Left renal pelvis (tissue), 4 donors: ENCODE data around the gene ZDHHC1. TPM values are rescaled to one million over a fixed set of nuclear protein-coding genes. Genes with fewer than 3 reads are reported as not detected.
"Not testable (repeated sequence)": the region's sequence is repeated elsewhere in the genome, so short reads cannot be mapped to it uniquely, and the experiment has no call there.

Experiments used
- DNase-seq, 4 donors: peaks; one replicate each; pipeline ENCODE4 v3.0.0-alpha.2; 2013; ENCODE audit warnings: low read depth in 4 of 4, low spot score in 3 of 4
- polyA plus RNA-seq, 4 donors: library from polyadenylated mRNA; unstranded; fragments of 120-200 nt; gene quantifications; one replicate each; pipeline ENCODE4 v1.2.1, GENCODE V29; 2013; ENCODE audit not compliant: insufficient read length in 4 of 4

ZDHHC1 gene
- polyA plus RNA-seq, 4 donors: 10.4 to 18.0 (median 11.9) TPM

GRCh38 chr16:67378642-67379041 lies 37.6 kb downstream of the ZDHHC1 start:
- DNase-seq: no peak

GRCh38 chr16:67376012-67376411 lies 40.3 kb downstream of the ZDHHC1 start:
- DNase-seq: not testable (repeated sequence)

- no peak for DNase-seq
These were observed 43.6 kb downstream of the ZDHHC1 start for GRCh38 chr16:67372664-67373063.

GRCh38 chr16:67370661-67371060 lies 45.6 kb downstream of the ZDHHC1 start:
- DNase-seq: no peak

GRCh38 chr16:67364600-67365235 lies 51.6 kb downstream of the ZDHHC1 start:
- no peak for DNase-seq

GRCh38 chr16:67361038-67361437 lies 55.2 kb downstream of the ZDHHC1 start:
- no peak for DNase-seq

- DNase-seq: not testable (repeated sequence)
These were observed 56.6 kb downstream of the ZDHHC1 start for GRCh38 chr16:67359540-67360269.

GRCh38 chr16:67357561-67357960 lies 58.7 kb downstream of the ZDHHC1 start:
- DNase-seq: no peak

GRCh38 chr16:67356396-67356795 lies 59.9 kb downstream of the ZDHHC1 start:
- peak; percentile 51 to 74 (median 61) for DNase-seq

GRCh38 chr16:67352463-67352862 lies 63.8 kb downstream of the ZDHHC1 start:
- not testable (repeated sequence) for DNase-seq

- no peak for DNase-seq
These were observed 66.0 kb downstream of the ZDHHC1 start for GRCh38 chr16:67350324-67350723.

GRCh38 chr16:67349172-67349571 lies 67.1 kb downstream of the ZDHHC1 start:
- no peak for DNase-seq

- DNase-seq: no peak
These were observed 69.9 kb downstream of the ZDHHC1 start for GRCh38 chr16:67346341-67346740.

GRCh38 chr16:67345401-67345800 lies 70.9 kb downstream of the ZDHHC1 start:
- no peak for DNase-seq

Other genes with a start within 250 kb of the ZDHHC1 start
- 1 to 10 TPM; 2.4 to 7.6 (median 4.9) TPM for gene NOL3, start 245.9 kb downstream of the ZDHHC1 start, polyA plus RNA-seq
- gene MATCAP1, start 232.5 kb downstream of the ZDHHC1 start, polyA plus RNA-seq: 10 to 100 TPM; 29.3 to 61.4 (median 42.3) TPM
- 1 to 10 TPM; 2.3 to 7.7 (median 4.3) TPM for gene EXOC3L1, start 226.3 kb downstream of the ZDHHC1 start, polyA plus RNA-seq
- 10 to 100 TPM; 50.0 to 71.4 (median 50.9) TPM for gene E2F4, start 224.3 kb downstream of the ZDHHC1 start, polyA plus RNA-seq
- gene ELMO3, start 217.3 kb downstream of the ZDHHC1 start, polyA plus RNA-seq: 1 to 10 TPM in 3 of 4 donors, under 1 TPM in 1; 0.86 to 8.5 (median 5.5) TPM
- 10 to 100 TPM; 30.6 to 46.4 (median 37.3) TPM for gene TMEM208, start 189.3 kb downstream of the ZDHHC1 start, polyA plus RNA-seq
- gene FHOD1, start 169.0 kb downstream of the ZDHHC1 start, polyA plus RNA-seq: 10 to 100 TPM; 37.6 to 51.7 (median 40.2) TPM
- gene SLC9A5, start 167.5 kb downstream of the ZDHHC1 start, polyA plus RNA-seq: 1 to 10 TPM; 2.6 to 5.9 (median 4.5) TPM
- 10 to 100 TPM in 3 of 4 donors, 1 to 10 TPM in 1; 9.5 to 28.0 (median 14.5) TPM for gene PLEKHG4, start 136.9 kb downstream of the ZDHHC1 start, polyA plus RNA-seq
- gene KCTD19, start 89.7 kb downstream of the ZDHHC1 start, polyA plus RNA-seq: 1 to 10 TPM in 2 of 4 donors, under 1 TPM in 2; 0.50 to 2.3 (median 1.2) TPM
- 1 to 10 TPM; 1.5 to 7.7 (median 4.6) TPM for gene LRRC36, start 89.7 kb downstream of the ZDHHC1 start, polyA plus RNA-seq
- 10 to 100 TPM; 44.8 to 63.4 (median 53.2) TPM for gene TPPP3, start 23.0 kb downstream of the ZDHHC1 start, polyA plus RNA-seq
- 10 to 100 TPM; 16.5 to 74.4 (median 45.6) TPM for gene HSD11B2, start 14.6 kb upstream of the ZDHHC1 start, polyA plus RNA-seq
- 10 to 100 TPM; 66.2 to 96.0 (median 84.0) TPM for gene ATP6V0D1, start 64.7 kb upstream of the ZDHHC1 start, polyA plus RNA-seq
- gene AGRP, start 67.1 kb upstream of the ZDHHC1 start, polyA plus RNA-seq: under 1 TPM in 1 of 4 donors, not detected in 3; 0.34 TPM
- 100 to 1,000 TPM in 3 of 4 donors, 10 to 100 TPM in 1; 40.9 to 136 (median 116) TPM for gene RIPOR1, start 112.4 kb upstream of the ZDHHC1 start, polyA plus RNA-seq
- 10 to 100 TPM; 68.3 to 87.1 (median 81.8) TPM for gene CTCF, start 146.0 kb upstream of the ZDHHC1 start, polyA plus RNA-seq
- 1 to 10 TPM in 1 of 4 donors, under 1 TPM in 3; 0.78 to 1.4 (median 0.84) TPM for gene CARMIL2, start 228.7 kb upstream of the ZDHHC1 start, polyA plus RNA-seq
- gene ACD, start 243.8 kb upstream of the ZDHHC1 start, polyA plus RNA-seq: 10 to 100 TPM; 19.4 to 30.0 (median 21.8) TPM
- 1 to 10 TPM; 2.8 to 3.5 (median 3.3) TPM for gene PARD6A, start 244.5 kb upstream of the ZDHHC1 start, polyA plus RNA-seq